Esophagus (tissue), 2 donors: ENCODE results near the gene SLC19A1. TPM values are rescaled to one million over a fixed set of nuclear protein-coding genes. Genes with fewer than 3 reads are reported as not detected.
"Not testable (repeated sequence)": the region's sequence is repeated elsewhere in the genome, so short reads cannot be mapped to it uniquely, and the experiment has no call there.

Source experiments
- H3K27ac ChIP-seq, 2 donors: one replicate each; pipeline ENCODE4 v1.5.1; 2013; ENCODE audit warnings: low read depth in 2 of 2, mild to moderate bottlenecking in 2 of 2, inconsistent platforms in 1 of 2, low read length in 1 of 2, moderate library complexity in 1 of 2
- H3K27me3 ChIP-seq, 2 donors: one replicate each; pipeline ENCODE4 v1.6.1; 2013; ENCODE audit warnings: low read length in 2 of 2, control low read depth in 1 of 2, mild to moderate bottlenecking in 1 of 2; ENCODE audit not compliant: insufficient read depth in 2 of 2, control insufficient read depth in 1 of 2
- H3K36me3 ChIP-seq, 2 donors: one replicate each; pipeline ENCODE4 v1.6.1; 2013; ENCODE audit warnings: low read length in 1 of 2; ENCODE audit not compliant: control insufficient read depth in 2 of 2, insufficient read depth in 2 of 2
- H3K4me1 ChIP-seq, 2 donors: one replicate each; pipeline ENCODE4 v1.6.1; 2013; ENCODE audit warnings: low read length in 1 of 2; ENCODE audit not compliant: control insufficient read depth in 2 of 2, insufficient read depth in 2 of 2
- H3K4me3 ChIP-seq, 2 donors: one replicate each; pipeline ENCODE4 v1.5.1; 2013; ENCODE audit warnings: low read length in 2 of 2, mild to moderate bottlenecking in 2 of 2, low read depth in 1 of 2, moderate library complexity in 1 of 2
- H3K9me3 ChIP-seq, 2 donors: one replicate each; pipeline ENCODE4 v1.6.1; 2013; ENCODE audit warnings: mild to moderate bottlenecking in 2 of 2, low read depth in 1 of 2, low read length in 1 of 2, moderate library complexity in 1 of 2; ENCODE audit not compliant: control insufficient read depth in 2 of 2, insufficient read depth in 1 of 2
- WGBS, 2 donors: extraction: QIAGEN DNeasy Blood & Tissue Kit; methylation state at CpG; one replicate each; pipeline ENCODE4 v1.1.7; 2013; 5-methylcytosine and 5-hydroxymethylcytosine counted together
- polyA plus RNA-seq, 2 donors: library from polyadenylated mRNA; stranded (reverse); fragments of 200-250 nt; gene quantifications; one replicate each; pipeline ENCODE4 v1.2.3, GENCODE V29; 2013
- donor health status: healthy with polysubstance abuse.
- donor health status: Bipolar disorder and iron deficiency.

The SLC19A1 gene
- polyA plus RNA-seq, 2 donors = 3.1 to 3.5 TPM

- H3K9me3 ChIP-seq, H3K27ac ChIP-seq, H3K4me1 ChIP-seq, H3K27me3 ChIP-seq, H3K4me3 ChIP-seq: not testable (repeated sequence)
- peaks cover 0 to 10% of the 10 kb centered on the region in 2 donors for H3K36me3 ChIP-seq
- WGBS, 2 donors = 76 to 82% methylated on average over 16 to 20 of the region's 20 CpGs
Measured at GRCh38 chr21:45501081-45502005, 40.9 kb downstream of the SLC19A1 start.

GRCh38 chr21:45499970-45500577 lies 42.2 kb downstream of the SLC19A1 start:
- Histone ChIP-seq H3K4me3 (no peak overlapping the region), H3K27me3 (no peaks in the 10 kb centered on the region), H3K27ac (no peak overlapping the region), H3K9me3 (peaks cover 0 to 2% of the 10 kb centered on the region in 2 donors), H3K4me1 (no peaks in the 10 kb centered on the region), H3K36me3 (peaks cover 0 to 10% of the 10 kb centered on the region in 2 donors)
- 84 to 86% methylated on average over 6 of the region's 6 CpGs for WGBS, 2 donors

- H3K27me3 ChIP-seq = no peaks in the 10 kb centered on the region
- no peak overlapping the region for H3K4me3 ChIP-seq
- no peak overlapping the region for H3K27ac ChIP-seq
- peaks cover 0 to 10% of the 10 kb centered on the region in 2 donors for H3K36me3 ChIP-seq
- WGBS, 2 donors = 88 to 90% methylated on average over 25 of the region's 25 CpGs
- peaks cover 0 to 2% of the 10 kb centered on the region in 2 donors for H3K9me3 ChIP-seq
- no peaks in the 10 kb centered on the region for H3K4me1 ChIP-seq
Measured at GRCh38 chr21:45499201-45499750, 43.0 kb downstream of the SLC19A1 start.

GRCh38 chr21:45498646-45499000 lies 43.6 kb downstream of the SLC19A1 start:
- no peak overlapping the region for H3K4me3 ChIP-seq
- peaks cover 0 to 10% of the 10 kb centered on the region in 2 donors for H3K36me3 ChIP-seq
- no peaks in the 10 kb centered on the region for H3K4me1 ChIP-seq
- no peaks in the 10 kb centered on the region for H3K27me3 ChIP-seq
- H3K27ac ChIP-seq = no peak overlapping the region
- H3K9me3 ChIP-seq = peaks cover 0 to 2% of the 10 kb centered on the region in 2 donors
- WGBS, 2 donors = 82 to 89% methylated on average over 9 of the region's 9 CpGs

GRCh38 chr21:45497846-45498645 lies 44.2 kb downstream of the SLC19A1 start:
- peaks cover 0 to 10% of the 10 kb centered on the region in 2 donors for H3K36me3 ChIP-seq
- H3K27ac ChIP-seq = no peak overlapping the region
- no peaks in the 10 kb centered on the region for H3K4me1 ChIP-seq
- WGBS, 2 donors = 92 to 94% methylated on average over 30 to 39 of the region's 39 CpGs
- no peaks in the 10 kb centered on the region for H3K27me3 ChIP-seq
- H3K4me3 ChIP-seq = no peak overlapping the region
- peaks cover 0 to 2% of the 10 kb centered on the region in 2 donors for H3K9me3 ChIP-seq

- H3K36me3 ChIP-seq = peaks cover 0 to 10% of the 10 kb centered on the region in 2 donors
- no peaks in the 10 kb centered on the region for H3K4me1 ChIP-seq
- H3K9me3 ChIP-seq = peaks cover 0 to 2% of the 10 kb centered on the region in 2 donors
- H3K27ac ChIP-seq = no peak overlapping the region
- WGBS, 2 donors = 82 to 88% methylated on average over 22 of the region's 22 CpGs
- no peak overlapping the region for H3K4me3 ChIP-seq
- no peaks in the 10 kb centered on the region for H3K27me3 ChIP-seq
Measured at GRCh38 chr21:45496968-45497845, 45.0 kb downstream of the SLC19A1 start.

GRCh38 chr21:45496151-45496967 lies 45.9 kb downstream of the SLC19A1 start:
- H3K9me3 ChIP-seq = peaks cover 0 to 2% of the 10 kb centered on the region in 2 donors
- H3K4me1 ChIP-seq = no peaks in the 10 kb centered on the region
- 83 to 87% methylated on average over 18 of the region's 18 CpGs for WGBS, 2 donors
- H3K36me3 ChIP-seq = peaks cover 0 to 13% of the 10 kb centered on the region in 2 donors
- no peak overlapping the region for H3K4me3 ChIP-seq
- no peaks in the 10 kb centered on the region for H3K27me3 ChIP-seq
- H3K27ac ChIP-seq = no peak overlapping the region
